ENCODE data around the gene ANKRD27. TPM values are rescaled to one million over a fixed set of nuclear protein-coding genes. Genes with fewer than 3 reads are reported as not detected.
A peak's percentile ranks its signal among the peaks of the same experiment; 100 is the strongest.
"Not testable (repeated sequence)": the region's sequence is repeated elsewhere in the genome, so short reads cannot be mapped to it uniquely, and the experiment has no call there.

ANKRD27 gene
- polyA plus RNA-seq, 1 donor = 20.6 TPM

DNA sequence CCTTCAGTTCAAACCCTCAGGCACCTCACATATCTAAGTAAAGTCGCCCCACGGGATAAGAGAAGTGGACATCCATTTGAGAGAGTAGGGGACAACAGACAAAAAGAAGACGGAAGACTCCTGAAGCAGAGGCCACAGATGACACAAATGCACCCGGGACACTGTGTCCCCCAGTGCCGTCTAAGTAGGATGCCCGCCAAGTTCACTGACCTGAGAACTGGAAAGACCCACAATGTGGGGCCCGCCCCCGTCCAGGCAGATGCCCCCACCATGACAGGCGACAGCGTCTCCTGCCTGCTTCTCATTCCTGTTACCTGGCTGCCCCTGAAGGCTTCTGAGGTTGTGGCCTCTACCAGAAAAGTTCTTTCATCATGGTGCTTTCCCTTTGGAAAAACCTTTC, 16.9 kb downstream of the ANKRD27 start:
- H3K4me1 ChIP-seq (ENCODE audit: control insufficient read depth, insufficient read depth, low read length) = peaks cover 6% of the 10 kb centered on the region
- no peaks in the 10 kb centered on the region for H3K27me3 ChIP-seq (ENCODE audit: control insufficient read depth, insufficient read depth, low read length)
- peaks cover 27% of the 10 kb centered on the region for H3K36me3 ChIP-seq (ENCODE audit: control insufficient read depth, insufficient read depth, low read length)
- no peak overlapping the region for H3K27ac ChIP-seq (ENCODE audit: low read length)
- no CpG with 5 or more reads among the region's 10 CpGs for WGBS (ENCODE audit: insufficient coverage, low lambda C conversion rate)
- no peak for DNase-seq
- no peaks in the 10 kb centered on the region for H3K9me3 ChIP-seq (ENCODE audit: control insufficient read depth, low read depth, low read length)
- no peak overlapping the region for H3K4me3 ChIP-seq (ENCODE audit: low read length)

DNA sequence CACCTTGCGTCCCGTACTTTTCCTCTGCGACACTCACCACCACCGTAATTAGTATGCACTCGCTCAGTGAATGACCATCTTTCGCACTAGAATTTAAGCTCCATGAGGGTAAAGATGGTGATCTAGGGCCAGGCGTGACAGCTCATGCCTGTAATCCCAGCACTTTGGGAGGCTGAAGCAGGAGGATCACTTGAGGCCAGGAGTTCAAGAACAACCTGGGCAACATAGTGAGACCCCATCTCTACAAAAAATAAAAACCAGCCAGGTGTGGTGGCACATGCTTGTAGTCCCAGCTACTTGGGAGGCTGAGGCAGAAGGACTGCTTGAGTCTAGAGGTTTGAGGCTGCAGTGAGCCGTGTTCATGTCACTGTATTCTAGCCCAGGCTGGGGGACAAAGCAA, 18.6 kb downstream of the ANKRD27 start:
- H3K4me3 ChIP-seq (ENCODE audit: low read length); H3K27ac ChIP-seq (ENCODE audit: low read length); DNase-seq; H3K27me3 ChIP-seq (ENCODE audit: control insufficient read depth, insufficient read depth, low read length); H3K9me3 ChIP-seq (ENCODE audit: control insufficient read depth, low read depth, low read length): not testable (repeated sequence)
- 100% methylated on average over 1 of the region's 8 CpGs for WGBS (ENCODE audit: insufficient coverage, low lambda C conversion rate)
- Histone ChIP-seq H3K4me1 (ENCODE audit: control insufficient read depth, insufficient read depth, low read length) (peaks cover 20% of the 10 kb centered on the region), H3K36me3 (ENCODE audit: control insufficient read depth, insufficient read depth, low read length) (peaks cover 27% of the 10 kb centered on the region)

DNA sequence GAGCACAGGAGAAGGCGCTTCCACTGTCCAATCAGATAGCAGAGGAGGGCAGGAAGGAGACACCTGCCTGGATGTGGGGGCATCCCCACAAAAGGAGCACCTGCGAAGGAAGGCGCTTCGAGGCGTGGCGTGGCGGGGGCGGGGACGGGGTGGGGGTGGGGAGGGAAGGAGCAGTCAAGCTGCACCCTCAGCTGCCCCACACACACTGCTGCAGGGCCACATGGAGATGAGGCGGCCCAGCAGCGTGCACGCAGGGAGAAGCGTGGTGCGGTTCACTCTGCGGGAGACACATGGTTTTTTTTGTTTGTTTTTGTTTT, 21.4 kb downstream of the ANKRD27 start:
- H3K36me3 ChIP-seq (ENCODE audit: control insufficient read depth, insufficient read depth, low read length) = peaks cover 36% of the 10 kb centered on the region
- H3K4me1 ChIP-seq (ENCODE audit: control insufficient read depth, insufficient read depth, low read length) = peaks cover 20% of the 10 kb centered on the region
- no CpG with 5 or more reads among the region's 15 CpGs for WGBS (ENCODE audit: insufficient coverage, low lambda C conversion rate)
- no peak for DNase-seq
- no peak overlapping the region for H3K4me3 ChIP-seq (ENCODE audit: low read length)
- no peaks in the 10 kb centered on the region for H3K9me3 ChIP-seq (ENCODE audit: control insufficient read depth, low read depth, low read length)
- H3K27me3 ChIP-seq (ENCODE audit: control insufficient read depth, insufficient read depth, low read length) = no peaks in the 10 kb centered on the region
- H3K27ac ChIP-seq (ENCODE audit: low read length) = peak overlapping the region; percentile 79

DNA sequence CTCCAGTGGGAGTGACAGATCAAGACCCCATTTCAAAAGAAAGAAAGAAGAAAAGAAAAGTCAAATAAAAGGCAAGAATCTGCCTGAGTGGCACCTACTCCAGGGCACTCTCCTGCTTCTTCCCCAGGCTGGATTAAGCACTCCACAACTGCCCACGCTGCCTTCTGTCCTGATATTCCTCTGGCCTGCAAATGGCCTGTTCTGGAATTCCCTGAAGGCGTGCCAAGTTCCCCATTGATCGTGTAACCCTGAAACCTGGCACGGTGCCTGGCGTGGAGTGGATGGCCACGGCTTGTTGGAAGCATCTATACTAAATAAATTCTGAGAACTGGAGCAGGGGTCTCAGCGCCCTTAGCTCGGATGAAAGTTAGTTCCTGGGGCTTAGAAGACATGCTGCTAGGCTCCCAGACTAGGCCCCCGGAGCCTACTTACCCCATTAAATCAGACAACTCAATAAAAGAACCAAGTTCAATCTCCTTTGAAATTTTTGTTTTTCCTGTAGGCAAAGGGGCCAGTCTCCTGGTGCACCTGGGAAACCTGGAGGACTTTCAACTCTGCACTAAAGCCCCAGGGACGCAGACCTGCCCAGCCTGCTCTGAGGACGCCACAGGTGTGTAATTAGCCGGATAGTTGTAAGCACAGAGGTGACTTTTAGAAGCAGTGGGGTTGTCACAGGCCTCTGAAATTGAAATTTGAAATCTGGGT, 21.9 kb downstream of the ANKRD27 start:
- Histone ChIP-seq H3K27me3 (ENCODE audit: control insufficient read depth, insufficient read depth, low read length) (no peaks in the 10 kb centered on the region), H3K36me3 (ENCODE audit: control insufficient read depth, insufficient read depth, low read length) (peaks cover 31% of the 10 kb centered on the region), H3K4me3 (ENCODE audit: low read length) (no peak overlapping the region), H3K27ac (ENCODE audit: low read length) (peak overlapping the region; percentile 79), H3K9me3 (ENCODE audit: control insufficient read depth, low read depth, low read length) (no peaks in the 10 kb centered on the region), H3K4me1 (ENCODE audit: control insufficient read depth, insufficient read depth, low read length) (peaks cover 20% of the 10 kb centered on the region)
- peak; percentile 71 to 91 for DNase-seq
- no CpG with 5 or more reads among the region's 12 CpGs for WGBS (ENCODE audit: insufficient coverage, low lambda C conversion rate)

DNA sequence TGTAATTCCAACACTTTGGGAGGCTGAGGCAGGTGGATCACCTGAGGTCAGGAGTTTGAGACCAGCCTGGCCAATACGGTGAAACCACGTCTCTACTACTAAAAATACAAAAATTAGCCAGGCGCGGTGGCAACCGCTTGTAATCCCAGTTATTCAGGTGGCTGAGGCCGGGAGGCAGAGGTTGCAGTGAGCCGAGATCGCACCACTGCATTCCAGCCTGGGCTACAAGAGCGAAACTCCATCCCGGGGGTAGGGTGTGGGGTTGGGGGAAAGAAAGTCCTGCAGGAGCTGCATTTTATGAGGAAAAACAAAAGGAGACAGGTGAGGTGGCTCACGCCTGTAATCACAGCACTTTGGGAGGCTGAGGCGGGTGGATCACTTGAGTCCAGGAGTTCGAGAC, 22.6 kb downstream of the ANKRD27 start:
- peak overlapping the region; percentile 79 for H3K27ac ChIP-seq (ENCODE audit: low read length)
- peaks cover 20% of the 10 kb centered on the region for H3K4me1 ChIP-seq (ENCODE audit: control insufficient read depth, insufficient read depth, low read length)
- H3K27me3 ChIP-seq (ENCODE audit: control insufficient read depth, insufficient read depth, low read length); DNase-seq; H3K4me3 ChIP-seq (ENCODE audit: low read length); H3K9me3 ChIP-seq (ENCODE audit: control insufficient read depth, low read depth, low read length): not testable (repeated sequence)
- no CpG with 5 or more reads among the region's 13 CpGs for WGBS (ENCODE audit: insufficient coverage, low lambda C conversion rate)
- peaks cover 35% of the 10 kb centered on the region for H3K36me3 ChIP-seq (ENCODE audit: control insufficient read depth, insufficient read depth, low read length)

DNA sequence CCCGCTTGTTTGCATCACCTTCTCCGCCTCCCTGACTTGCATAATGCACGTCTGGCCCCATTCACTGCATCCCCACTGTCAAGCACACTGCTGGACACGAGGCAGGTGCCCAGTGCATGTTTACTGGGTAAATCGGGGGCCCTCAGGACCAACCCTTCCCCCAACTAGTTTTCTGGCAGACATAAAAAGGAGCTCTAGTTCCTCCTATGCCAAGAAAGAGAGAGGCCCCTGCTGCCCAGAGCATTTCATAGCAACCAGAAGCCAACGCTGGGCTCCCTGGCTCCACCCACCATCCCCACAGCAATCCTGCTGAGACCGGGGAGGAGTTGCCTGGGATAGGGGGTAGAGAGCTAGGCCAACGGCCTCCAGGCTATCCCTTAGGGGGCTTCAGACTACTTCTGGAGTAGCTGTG, 23.2 kb downstream of the ANKRD27 start:
- no peak overlapping the region for H3K4me3 ChIP-seq (ENCODE audit: low read length)
- H3K9me3 ChIP-seq (ENCODE audit: control insufficient read depth, low read depth, low read length) = no peaks in the 10 kb centered on the region
- peaks cover 20% of the 10 kb centered on the region for H3K4me1 ChIP-seq (ENCODE audit: control insufficient read depth, insufficient read depth, low read length)
- H3K27ac ChIP-seq (ENCODE audit: low read length) = peak overlapping the region; percentile 25
- no peaks in the 10 kb centered on the region for H3K27me3 ChIP-seq (ENCODE audit: control insufficient read depth, insufficient read depth, low read length)
- WGBS (ENCODE audit: insufficient coverage, low lambda C conversion rate) = no CpG with 5 or more reads among the region's 8 CpGs
- peak; percentile 57 to 73 for DNase-seq
- peaks cover 39% of the 10 kb centered on the region for H3K36me3 ChIP-seq (ENCODE audit: control insufficient read depth, insufficient read depth, low read length)

DNA sequence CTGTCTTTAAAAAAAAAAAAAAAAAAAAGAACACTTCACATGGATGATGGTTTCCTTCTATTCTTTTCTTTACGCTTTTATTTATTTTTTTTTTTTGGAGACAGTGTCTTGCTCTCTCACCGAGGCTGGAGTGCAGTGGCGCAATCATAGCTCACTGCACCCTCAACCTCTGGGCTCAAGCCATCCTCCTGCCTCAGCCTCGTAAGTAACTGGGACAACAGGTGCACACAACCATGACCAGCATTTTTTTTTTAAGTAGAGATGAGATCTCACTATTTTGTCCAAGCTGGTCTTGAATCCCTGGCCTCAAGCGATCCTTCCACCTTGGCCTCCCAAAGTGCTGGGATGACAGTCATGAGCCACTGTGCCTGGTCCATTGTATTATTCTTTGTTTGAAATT, 24.3 kb downstream of the ANKRD27 start:
- Histone ChIP-seq H3K9me3 (ENCODE audit: control insufficient read depth, low read depth, low read length) (no peaks in the 10 kb centered on the region), H3K36me3 (ENCODE audit: control insufficient read depth, insufficient read depth, low read length) (peaks cover 39% of the 10 kb centered on the region), H3K27me3 (ENCODE audit: control insufficient read depth, insufficient read depth, low read length) (no peaks in the 10 kb centered on the region), H3K4me3 (ENCODE audit: low read length) (no peak overlapping the region), H3K27ac (ENCODE audit: low read length) (no peak overlapping the region), H3K4me1 (ENCODE audit: control insufficient read depth, insufficient read depth, low read length) (peaks cover 20% of the 10 kb centered on the region)
- DNase-seq = no peak
- WGBS (ENCODE audit: insufficient coverage, low lambda C conversion rate) = 100% methylated on average over 1 of the region's 5 CpGs

DNA sequence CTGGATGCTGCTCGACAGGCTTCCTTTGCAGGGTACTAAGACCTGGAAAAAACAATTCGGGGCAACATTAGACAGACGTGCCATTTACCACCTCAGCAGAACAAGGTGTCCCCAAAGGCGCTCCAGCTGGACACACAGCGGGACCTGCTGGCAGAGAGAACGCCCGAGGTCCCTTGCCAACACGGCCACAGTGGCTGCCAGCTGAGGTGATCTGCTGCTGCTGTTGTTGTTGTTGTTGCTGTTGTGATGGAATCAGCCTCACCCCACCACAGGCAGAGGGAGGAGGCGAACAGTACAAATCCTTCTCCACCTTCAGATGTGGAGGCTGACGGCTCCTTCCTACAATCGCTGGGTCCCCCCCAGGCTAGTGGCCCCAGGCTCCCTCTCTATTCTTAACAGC, 25.2 kb downstream of the ANKRD27 start:
- no CpG with 5 or more reads among the region's 11 CpGs for WGBS (ENCODE audit: insufficient coverage, low lambda C conversion rate)
- Histone ChIP-seq H3K4me3 (ENCODE audit: low read length) (no peak overlapping the region), H3K4me1 (ENCODE audit: control insufficient read depth, insufficient read depth, low read length) (peaks cover 20% of the 10 kb centered on the region), H3K9me3 (ENCODE audit: control insufficient read depth, low read depth, low read length) (no peaks in the 10 kb centered on the region), H3K27ac (ENCODE audit: low read length) (no peak overlapping the region), H3K36me3 (ENCODE audit: control insufficient read depth, insufficient read depth, low read length) (peaks cover 34% of the 10 kb centered on the region), H3K27me3 (ENCODE audit: control insufficient read depth, insufficient read depth, low read length) (no peaks in the 10 kb centered on the region)
- DNase-seq = no peak

DNA sequence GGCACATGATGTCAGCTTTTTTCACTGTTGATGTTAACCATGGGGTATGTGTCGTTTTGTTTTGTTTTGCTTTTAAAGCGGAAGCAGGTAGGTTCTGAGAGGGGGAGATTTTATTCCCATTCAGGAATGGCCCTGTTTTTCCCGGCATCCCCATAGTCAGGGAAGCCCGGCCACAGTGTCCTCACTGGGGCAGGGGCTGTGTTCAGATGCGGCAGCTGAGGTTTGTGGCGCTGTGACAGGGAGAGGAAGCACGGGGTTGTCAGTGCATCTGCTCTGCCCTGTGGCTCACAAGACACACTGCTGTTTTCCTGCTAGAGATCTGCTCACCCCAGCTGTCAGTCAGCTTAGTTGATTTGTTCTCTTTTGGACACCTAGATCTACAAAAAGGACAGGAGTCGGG, 27.6 kb downstream of the ANKRD27 start:
- no peak overlapping the region for H3K4me3 ChIP-seq (ENCODE audit: low read length)
- no peak for DNase-seq
- no peaks in the 10 kb centered on the region for H3K27me3 ChIP-seq (ENCODE audit: control insufficient read depth, insufficient read depth, low read length)
- peaks cover 48% of the 10 kb centered on the region for H3K36me3 ChIP-seq (ENCODE audit: control insufficient read depth, insufficient read depth, low read length)
- H3K4me1 ChIP-seq (ENCODE audit: control insufficient read depth, insufficient read depth, low read length) = peaks cover 7% of the 10 kb centered on the region
- no peak overlapping the region for H3K27ac ChIP-seq (ENCODE audit: low read length)
- H3K9me3 ChIP-seq (ENCODE audit: control insufficient read depth, low read depth, low read length) = no peaks in the 10 kb centered on the region
- no CpG with 5 or more reads among the region's 8 CpGs for WGBS (ENCODE audit: insufficient coverage, low lambda C conversion rate)

DNA sequence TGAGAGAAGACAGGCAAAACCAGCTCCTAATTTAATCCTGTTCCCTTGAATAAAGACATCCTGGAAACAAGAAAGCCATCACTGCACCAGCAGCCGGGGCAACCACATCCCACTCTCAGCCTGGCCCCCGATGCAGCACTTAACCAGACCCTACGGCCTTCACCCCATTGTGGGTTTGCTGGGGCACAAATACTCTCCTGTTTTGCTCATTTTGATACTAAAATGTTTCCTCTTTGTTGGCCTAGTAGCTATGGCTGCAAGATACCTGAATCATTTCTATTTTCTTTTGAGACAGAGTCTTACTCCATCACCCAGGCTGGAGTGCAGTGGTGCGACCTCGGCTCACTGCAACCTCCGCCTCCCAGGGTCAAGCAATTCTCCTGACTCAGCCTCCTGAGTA, 28.4 kb downstream of the ANKRD27 start:
- WGBS (ENCODE audit: insufficient coverage, low lambda C conversion rate) = no CpG with 5 or more reads among the region's 6 CpGs
- Histone ChIP-seq H3K4me1 (ENCODE audit: control insufficient read depth, insufficient read depth, low read length) (peaks cover under 1% of the 10 kb centered on the region), H3K4me3 (ENCODE audit: low read length) (no peak overlapping the region), H3K27ac (ENCODE audit: low read length) (no peak overlapping the region), H3K36me3 (ENCODE audit: control insufficient read depth, insufficient read depth, low read length) (peaks cover 55% of the 10 kb centered on the region), H3K9me3 (ENCODE audit: control insufficient read depth, low read depth, low read length) (no peaks in the 10 kb centered on the region), H3K27me3 (ENCODE audit: control insufficient read depth, insufficient read depth, low read length) (no peaks in the 10 kb centered on the region)
- no peak for DNase-seq

DNA sequence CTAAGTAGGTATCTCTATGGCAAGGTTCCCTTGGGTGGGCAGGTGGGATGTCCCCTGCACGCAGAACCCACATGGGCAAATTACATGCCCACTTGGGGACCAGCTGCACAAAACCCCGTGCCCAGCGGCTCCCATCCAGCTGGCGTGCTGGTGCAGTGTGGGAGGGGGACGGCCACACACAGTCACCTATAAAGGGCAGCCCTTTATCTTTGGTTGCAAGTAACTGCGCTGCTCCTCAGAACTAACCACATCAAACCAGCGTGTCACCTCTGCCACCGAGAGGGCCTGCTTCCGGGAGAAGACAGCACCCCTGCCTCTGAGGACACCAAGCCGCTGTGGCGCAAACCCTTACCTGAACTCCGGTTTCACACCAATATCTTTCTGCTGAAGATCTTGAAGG, 32.2 kb downstream of the ANKRD27 start:
- no CpG with 5 or more reads among the region's 12 CpGs for WGBS (ENCODE audit: insufficient coverage, low lambda C conversion rate)
- Histone ChIP-seq H3K36me3 (ENCODE audit: control insufficient read depth, insufficient read depth, low read length) (peaks cover 72% of the 10 kb centered on the region), H3K9me3 (ENCODE audit: control insufficient read depth, low read depth, low read length) (peaks cover 2% of the 10 kb centered on the region), H3K27me3 (ENCODE audit: control insufficient read depth, insufficient read depth, low read length) (no peaks in the 10 kb centered on the region), H3K27ac (ENCODE audit: low read length) (no peak overlapping the region), H3K4me1 (ENCODE audit: control insufficient read depth, insufficient read depth, low read length) (no peaks in the 10 kb centered on the region), H3K4me3 (ENCODE audit: low read length) (no peak overlapping the region)
- no peak for DNase-seq
